Heart left ventricle (tissue), 16 donors: Measurements from ENCODE around the gene TBC1D7. TPM values are rescaled to one million over a fixed set of nuclear protein-coding genes. Genes with fewer than 3 reads are reported as not detected.

Experiments used
- ATAC-seq, 4 donors: fragments of 200-7000 bp; cut with Tn5 transposase; one replicate each; pipeline ENCODE4 v1.9.1; 2020 to 2022; ENCODE audit warnings: moderate library complexity in 4 of 4, mild to moderate bottlenecking in 3 of 4, moderate number of reproducible peaks in 1 of 4
- DNase-seq, 5 donors: peaks; one replicate each; pipeline ENCODE4 v3.0.0-alpha.2; 2020
- H3K27ac ChIP-seq, 12 donors: fragments of 200-600 bp; sonication (generic) in 4 of 12; one replicate each; pipeline versions ENCODE4 v1.5.0 to v1.8.0; 2016 to 2022; ENCODE audit warnings: mild to moderate bottlenecking in 2 of 12
- H3K27me3 ChIP-seq, 9 donors: fragments of 200-600 bp; sonication (generic) in 2 of 9; one replicate each; pipeline versions ENCODE4 v1.5.1 to v1.8.0; 2016 to 2022; ENCODE audit warnings: mild to moderate bottlenecking in 3 of 9
- H3K36me3 ChIP-seq, 9 donors: fragments of 200-600 bp; sonication (generic) in 2 of 9; one replicate each; pipeline versions ENCODE4 v1.5.0 to v1.8.0; 2018 to 2022; ENCODE audit warnings: mild to moderate bottlenecking in 2 of 9
- H3K4me1 ChIP-seq, 12 donors: fragments of 200-600 bp; sonication (generic) in 4 of 12; one replicate each; pipeline versions ENCODE4 v1.5.0 to v1.8.0; 2016 to 2022; ENCODE audit warnings: mild to moderate bottlenecking in 3 of 12
- H3K4me3 ChIP-seq, 12 donors: fragments of 200-600 bp; sonication (generic) in 4 of 12; one replicate each; pipeline versions ENCODE4 v1.5.0 to v1.8.0; 2017 to 2022; ENCODE audit warnings: mild to moderate bottlenecking in 9 of 12, moderate library complexity in 4 of 12
- H3K9me3 ChIP-seq, 12 donors: fragments of 200-600 bp; sonication (generic) in 4 of 12; one replicate each; pipeline versions ENCODE4 v1.5.0 to v1.8.0; 2016 to 2022; ENCODE audit warnings: mild to moderate bottlenecking in 1 of 12
- CTCF ChIP-seq, 12 donors: fragments of 200-600 bp; sonication (generic) in 4 of 12; IDR thresholded peaks; one replicate each; pipeline versions ENCODE4 v1.5.0 to v1.8.0; 2018 to 2022; ENCODE audit warnings: antibody characterized with exemption in 12 of 12, mild to moderate bottlenecking in 5 of 12
- POLR2A ChIP-seq, 2 donors: fragments of 450-650 bp; IDR thresholded peaks; one replicate each; pipeline ENCODE4 v1.6.1; 2017; ENCODE audit warnings: antibody characterized with exemption in 2 of 2, mild to moderate bottlenecking in 2 of 2, moderate library complexity in 2 of 2
- WGBS, 4 donors: extraction: QIAGEN DNeasy Blood & Tissue Kit in 2 of 4; methylation state at CpG; one replicate each; pipeline versions ENCODE4 v1.1.5 to v1.1.7; 2013 to 2018; 5-methylcytosine and 5-hydroxymethylcytosine counted together
- intact Hi-C, 10 donors: fragments of 100-400 bp; cut with DNase I; formaldehyde crosslinking; loops; one replicate each; pipeline versions ENCODE4 v1.11.1 to v1.14.2; 2022
- polyA plus RNA-seq, 2 donors: library from polyadenylated mRNA; stranded (reverse); fragments of 200-250 nt; gene quantifications; one replicate each; pipeline ENCODE4 v1.2.3, GENCODE V29; 2013
- total RNA-seq, 9 donors: library from RNA; depleted of rRNA in 2 of 9; stranded (reverse); fragments of >200 nt in 2 of 9; fragmentation: NEBNext Ultra II Directional in 3 of 9; extraction: Animal tissue kit (Norgen Biotek cat#: 25700) in 3 of 9; gene quantifications; one replicate each; pipeline versions ENCODE4 v1.1.0 to v1.2.4, GENCODE V29; 2016 to 2023
- donor health status: ischemic (EF 13 %, LVEDD 7.1; RV severe dilation, severe dysfunction).
- donor health status: healthy with polysubstance abuse.
- donor health status: DM: no; HTN: yes; CAD: no.
- donor health status: DM: no; HTN: no; CAD: no.
- donor health status: ischemic (EF 25% LVEDD 6.9; RV normal size, moderate dysfunction).
- donor health status: ischemic (EF 25% LVEDD 5.7; RV mildly dilated, moderate dysfunction).
- donor health status: healthy.
- donor health status: DM: yes; HTN: yes; CAD: no.
- donor health status: ischemic (EF 35%, LVEDD 5.7; RV mildly dilated, moderate dysfunction).
- donor health status: nonischemic (EF 11% LVEDD 7.7; RV severe dilation, severe dysfunction).
- donor health status: DM: yes; HTN: yes; CAD: no.
- donor health status: PGD.
- donor health status: ischemic (EF 29% LVEDD 5.4; RV normal size, mild dysfunction).
- donor health status: nonischemic (EF 23%, LVEDD 6.1; RV moderate dilation, normal function).

The TBC1D7 gene
- total and polyA plus RNA-seq, 11 donors: 17.0 to 31.9 (median 22.9) TPM

GRCh38 chr6:13348334-13349113 lies 20.2 kb upstream of the TBC1D7 start:
- H3K4me3 ChIP-seq: no peak overlapping the region
- H3K9me3 ChIP-seq: peaks cover 0 to 3% (median 0%) of the 10 kb centered on the region in 12 donors
- DNase-seq (no peak), ATAC-seq (no peak)
- no peaks in the 10 kb centered on the region for H3K27me3 ChIP-seq
- WGBS, 4 donors: 91 to 97% (median 92%) methylated on average over 8 of the region's 8 CpGs
- TF ChIP-seq POLR2A (IDR thresholded peaks at IDR 0.05) (no peak), CTCF (IDR thresholded peaks at IDR 0.05) (no peak)
- no peaks in the 10 kb centered on the region for H3K36me3 ChIP-seq
- intact Hi-C loops: no loop called here
- no peak overlapping the region for H3K27ac ChIP-seq
- H3K4me1 ChIP-seq: peaks cover 0 to 11% (median under 1%) of the 10 kb centered on the region in 12 donors

- H3K4me1 ChIP-seq: peaks cover 0 to 11% (median 0%) of the 10 kb centered on the region in 12 donors
- no peak for TF ChIP-seq CTCF (IDR thresholded peaks at IDR 0.05)
- no peak for TF ChIP-seq POLR2A (IDR thresholded peaks at IDR 0.05)
- no peak overlapping the region for H3K4me3 ChIP-seq
- intact Hi-C loops: no loop called here
- ATAC-seq: no peak
- H3K27me3 ChIP-seq: no peaks in the 10 kb centered on the region
- H3K27ac ChIP-seq: no peak overlapping the region
- 89 to 96% (median 94%) methylated on average over 5 of the region's 5 CpGs for WGBS, 4 donors
- DNase-seq: no peak
- no peaks in the 10 kb centered on the region for H3K36me3 ChIP-seq
- H3K9me3 ChIP-seq: peaks cover 0 to 9% (median 0%) of the 10 kb centered on the region in 12 donors
Observed at GRCh38 chr6:13346245-13346644, 17.9 kb upstream of the TBC1D7 start.

GRCh38 chr6:13342414-13343019 lies 14.2 kb upstream of the TBC1D7 start:
- H3K27me3 ChIP-seq: no peaks in the 10 kb centered on the region
- H3K9me3 ChIP-seq: peaks cover 0 to 10% (median 0%) of the 10 kb centered on the region in 12 donors
- no peaks in the 10 kb centered on the region for H3K36me3 ChIP-seq
- 75 to 97% (median 88%) methylated on average over 5 of the region's 5 CpGs for WGBS, 4 donors
- DNase-seq: no peak
- H3K27ac ChIP-seq: no peak overlapping the region
- no peak for ATAC-seq
- TF ChIP-seq CTCF (IDR thresholded peaks at IDR 0.05): no peak
- no peak for TF ChIP-seq POLR2A (IDR thresholded peaks at IDR 0.05)
- no peak overlapping the region for H3K4me3 ChIP-seq
- intact Hi-C loops: no loop called here
- H3K4me1 ChIP-seq: peaks cover 0 to 18% (median 0%) of the 10 kb centered on the region in 12 donors
